ENCODE results near the gene CAVIN2.
"Not testable (repeated sequence)": the region's sequence is repeated elsewhere in the genome, so short reads cannot be mapped to it uniquely, and the experiment has no call there.

The CAVIN2 gene

DNA sequence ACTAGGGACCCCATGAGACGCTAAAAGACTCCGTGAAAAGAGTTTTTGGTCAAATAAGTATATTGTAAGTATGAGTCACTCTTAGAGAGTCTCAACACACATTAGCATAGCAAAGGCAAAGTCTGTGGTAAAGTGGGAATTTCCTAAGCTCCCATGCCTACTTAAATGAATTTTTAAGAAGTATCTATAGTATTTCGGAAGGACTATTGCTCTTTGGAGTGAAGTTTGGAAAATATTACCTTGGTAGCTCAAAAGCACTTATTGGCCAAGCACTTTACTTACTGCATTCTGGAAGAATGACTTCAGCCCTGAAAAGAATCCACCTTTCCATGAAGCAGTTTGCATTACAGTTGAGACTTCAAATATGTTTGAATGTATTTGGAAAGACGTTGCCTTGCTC lies 57.1 kb downstream of the CAVIN2 start:
- Histone ChIP-seq H3K27me3 (replicated peaks) (no peaks in the 10 kb centered on the region), H3K36me3 (replicated peaks) (no peaks in the 10 kb centered on the region), H3K4me3 (ENCODE audit: low read depth, low read length) (no peak overlapping the region), H3K27ac (no peak overlapping the region)
- TF ChIP-seq, protein P1, sequence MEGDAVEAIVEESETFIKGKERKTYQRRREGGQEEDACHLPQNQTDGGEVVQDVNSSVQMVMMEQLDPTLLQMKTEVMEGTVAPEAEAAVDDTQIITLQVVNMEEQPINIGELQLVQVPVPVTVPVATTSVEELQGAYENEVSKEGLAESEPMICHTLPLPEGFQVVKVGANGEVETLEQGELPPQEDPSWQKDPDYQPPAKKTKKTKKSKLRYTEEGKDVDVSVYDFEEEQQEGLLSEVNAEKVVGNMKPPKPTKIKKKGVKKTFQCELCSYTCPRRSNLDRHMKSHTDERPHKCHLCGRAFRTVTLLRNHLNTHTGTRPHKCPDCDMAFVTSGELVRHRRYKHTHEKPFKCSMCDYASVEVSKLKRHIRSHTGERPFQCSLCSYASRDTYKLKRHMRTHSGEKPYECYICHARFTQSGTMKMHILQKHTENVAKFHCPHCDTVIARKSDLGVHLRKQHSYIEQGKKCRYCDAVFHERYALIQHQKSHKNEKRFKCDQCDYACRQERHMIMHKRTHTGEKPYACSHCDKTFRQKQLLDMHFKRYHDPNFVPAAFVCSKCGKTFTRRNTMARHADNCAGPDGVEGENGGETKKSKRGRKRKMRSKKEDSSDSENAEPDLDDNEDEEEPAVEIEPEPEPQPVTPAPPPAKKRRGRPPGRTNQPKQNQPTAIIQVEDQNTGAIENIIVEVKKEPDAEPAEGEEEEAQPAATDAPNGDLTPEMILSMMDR (IDR thresholded peaks at IDR 0.05; ENCODE audit: low read depth, low read length, missing control alignments), result no peak
- DNase-seq, result peak; percentile 38
- in situ Hi-C loops (cut with HindIII; ENCODE audit: low pct_ligation_motif_present, low sequenced_read_pairs), result no loop called here

DNA sequence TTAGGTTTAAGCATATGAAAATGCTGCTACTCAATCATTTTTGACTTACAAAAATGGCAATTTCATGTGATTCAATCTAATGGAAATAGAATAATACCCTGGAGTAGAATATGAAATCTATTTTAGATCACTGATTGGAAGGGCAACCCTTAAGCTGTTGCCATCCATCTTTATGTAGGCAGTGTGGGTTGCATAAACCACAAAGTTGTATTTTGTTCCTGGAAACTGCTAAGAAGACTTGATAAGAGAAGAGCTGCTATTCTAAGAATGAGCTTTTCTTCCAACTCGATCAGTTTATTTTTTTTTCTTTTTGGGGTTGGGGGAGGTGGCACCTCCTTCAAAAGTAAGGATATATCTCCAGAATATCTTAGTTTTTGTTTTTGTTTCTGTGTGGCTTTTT lies 60.2 kb downstream of the CAVIN2 start:
- TF ChIP-seq, protein P1 (IDR thresholded peaks at IDR 0.05; ENCODE audit: low read depth, low read length, missing control alignments), result no peak
- H3K27me3 ChIP-seq (replicated peaks), result no peaks in the 10 kb centered on the region
- no peak overlapping the region for H3K27ac ChIP-seq
- H3K4me3 ChIP-seq (ENCODE audit: low read depth, low read length), result no peak overlapping the region
- in situ Hi-C loops (cut with HindIII; ENCODE audit: low pct_ligation_motif_present, low sequenced_read_pairs), result no loop called here
- DNase-seq, result no peak
- no peaks in the 10 kb centered on the region for H3K36me3 ChIP-seq (replicated peaks)

GRCh38 chr2:191785651-191786050 lies 61.2 kb downstream of the CAVIN2 start:
- H3K36me3 ChIP-seq (replicated peaks); H3K27ac ChIP-seq; H3K27me3 ChIP-seq (replicated peaks); DNase-seq; in situ Hi-C loops (cut with HindIII; ENCODE audit: low pct_ligation_motif_present, low sequenced_read_pairs); H3K4me3 ChIP-seq (ENCODE audit: low read depth, low read length): not testable (repeated sequence)

Data from brain microvascular endothelial cell (primary cell).